Measurements from ENCODE around the gene GPER1.
"Not testable (repeated sequence)": the region's sequence is repeated elsewhere in the genome, so short reads cannot be mapped to it uniquely, and the experiment has no call there.

Gene GPER1

GRCh38 chr7:1103789-1104515 is 16.0 kb downstream of the GPER1 start:
- no peak for DNase-seq (ENCODE audit: low read depth)

GRCh38 chr7:1104516-1105179 is 16.7 kb downstream of the GPER1 start:
- DNase-seq (ENCODE audit: low read depth), result no peak

GRCh38 chr7:1105189-1105588 is 17.3 kb downstream of the GPER1 start:
- DNase-seq (ENCODE audit: low read depth), result no peak

- DNase-seq (ENCODE audit: low read depth), result no peak
Measured at GRCh38 chr7:1106063-1106792, 18.3 kb downstream of the GPER1 start.

GRCh38 chr7:1106793-1107421 is 19.0 kb downstream of the GPER1 start:
- no peak for DNase-seq (ENCODE audit: low read depth)

GRCh38 chr7:1108264-1108920 is 20.5 kb downstream of the GPER1 start:
- no peak for DNase-seq (ENCODE audit: low read depth)

- no peak for DNase-seq (ENCODE audit: low read depth)
Measured at GRCh38 chr7:1109581-1110310, 21.8 kb downstream of the GPER1 start.

GRCh38 chr7:1110358-1110757 is 22.4 kb downstream of the GPER1 start:
- no peak for DNase-seq (ENCODE audit: low read depth)

GRCh38 chr7:1111156-1111555 is 23.2 kb downstream of the GPER1 start:
- no peak for DNase-seq (ENCODE audit: low read depth)

GRCh38 chr7:1112109-1112508 is 24.2 kb downstream of the GPER1 start:
- DNase-seq (ENCODE audit: low read depth), result no peak

GRCh38 chr7:1112625-1113547 is 25.0 kb downstream of the GPER1 start:
- DNase-seq (ENCODE audit: low read depth), result no peak

- no peak for DNase-seq (ENCODE audit: low read depth)
Measured at GRCh38 chr7:1113548-1113885, 25.6 kb downstream of the GPER1 start.

- no peak for DNase-seq (ENCODE audit: low read depth)
Measured at GRCh38 chr7:1114088-1114487, 26.2 kb downstream of the GPER1 start.

GRCh38 chr7:1114505-1114904 is 26.6 kb downstream of the GPER1 start:
- DNase-seq (ENCODE audit: low read depth), result no peak

- not testable (repeated sequence) for DNase-seq (ENCODE audit: low read depth)
Measured at GRCh38 chr7:1115171-1116045, 27.5 kb downstream of the GPER1 start.

- DNase-seq (ENCODE audit: low read depth), result not testable (repeated sequence)
Measured at GRCh38 chr7:1116383-1117008, 28.6 kb downstream of the GPER1 start.

GRCh38 chr7:1117321-1117928 is 29.5 kb downstream of the GPER1 start:
- DNase-seq (ENCODE audit: low read depth), result no peak

- DNase-seq (ENCODE audit: low read depth), result no peak
Measured at GRCh38 chr7:1119201-1119600, 31.3 kb downstream of the GPER1 start.
